ENCODE measurements around the gene ITGB1BP1. TPM values are rescaled to one million over a fixed set of nuclear protein-coding genes. Genes with fewer than 3 reads are reported as not detected.

The ITGB1BP1 gene
- polyA plus RNA-seq, 1 of the 3 experiments (the other 2 are of a cell fraction) = 56.6 TPM

DNA sequence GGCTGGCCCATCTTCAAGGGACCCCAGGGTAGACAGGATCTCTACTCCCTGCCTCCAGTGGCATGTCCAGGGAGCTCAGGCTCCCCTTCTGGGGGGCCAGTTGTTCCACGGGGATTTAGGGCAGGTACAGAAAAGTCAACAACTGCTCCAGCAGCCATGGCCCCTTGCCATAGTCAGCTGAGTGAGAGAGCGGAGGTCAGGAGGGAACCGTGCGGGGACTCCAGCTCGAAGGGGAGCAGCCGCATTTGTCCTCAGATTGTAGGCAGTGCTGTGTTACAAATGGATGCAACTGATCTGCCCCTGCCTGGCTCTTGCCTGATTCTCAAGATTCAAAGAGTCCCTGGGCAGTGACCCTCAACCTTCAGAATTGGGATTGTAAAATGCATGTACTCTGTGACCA lies 49.9 kb downstream of the ITGB1BP1 start (continued):
- TF ChIP-seq, protein P1, sequence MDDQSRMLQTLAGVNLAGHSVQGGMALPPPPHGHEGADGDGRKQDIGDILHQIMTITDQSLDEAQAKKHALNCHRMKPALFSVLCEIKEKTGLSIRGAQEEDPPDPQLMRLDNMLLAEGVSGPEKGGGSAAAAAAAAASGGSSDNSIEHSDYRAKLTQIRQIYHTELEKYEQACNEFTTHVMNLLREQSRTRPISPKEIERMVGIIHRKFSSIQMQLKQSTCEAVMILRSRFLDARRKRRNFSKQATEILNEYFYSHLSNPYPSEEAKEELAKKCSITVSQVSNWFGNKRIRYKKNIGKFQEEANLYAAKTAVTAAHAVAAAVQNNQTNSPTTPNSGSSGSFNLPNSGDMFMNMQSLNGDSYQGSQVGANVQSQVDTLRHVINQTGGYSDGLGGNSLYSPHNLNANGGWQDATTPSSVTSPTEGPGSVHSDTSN (IDR thresholded peaks at IDR 0.05) = no peak
- TF ChIP-seq FOXM1 (IDR thresholded peaks at IDR 0.05; ENCODE audit: low read depth) = no peak
- TF ChIP-seq, protein P2, sequence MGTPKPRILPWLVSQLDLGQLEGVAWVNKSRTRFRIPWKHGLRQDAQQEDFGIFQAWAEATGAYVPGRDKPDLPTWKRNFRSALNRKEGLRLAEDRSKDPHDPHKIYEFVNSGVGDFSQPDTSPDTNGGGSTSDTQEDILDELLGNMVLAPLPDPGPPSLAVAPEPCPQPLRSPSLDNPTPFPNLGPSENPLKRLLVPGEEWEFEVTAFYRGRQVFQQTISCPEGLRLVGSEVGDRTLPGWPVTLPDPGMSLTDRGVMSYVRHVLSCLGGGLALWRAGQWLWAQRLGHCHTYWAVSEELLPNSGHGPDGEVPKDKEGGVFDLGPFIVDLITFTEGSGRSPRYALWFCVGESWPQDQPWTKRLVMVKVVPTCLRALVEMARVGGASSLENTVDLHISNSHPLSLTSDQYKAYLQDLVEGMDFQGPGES (IDR thresholded peaks at IDR 0.05; ENCODE audit: low read depth, low read length) = no peak
- TF ChIP-seq, protein P3, sequence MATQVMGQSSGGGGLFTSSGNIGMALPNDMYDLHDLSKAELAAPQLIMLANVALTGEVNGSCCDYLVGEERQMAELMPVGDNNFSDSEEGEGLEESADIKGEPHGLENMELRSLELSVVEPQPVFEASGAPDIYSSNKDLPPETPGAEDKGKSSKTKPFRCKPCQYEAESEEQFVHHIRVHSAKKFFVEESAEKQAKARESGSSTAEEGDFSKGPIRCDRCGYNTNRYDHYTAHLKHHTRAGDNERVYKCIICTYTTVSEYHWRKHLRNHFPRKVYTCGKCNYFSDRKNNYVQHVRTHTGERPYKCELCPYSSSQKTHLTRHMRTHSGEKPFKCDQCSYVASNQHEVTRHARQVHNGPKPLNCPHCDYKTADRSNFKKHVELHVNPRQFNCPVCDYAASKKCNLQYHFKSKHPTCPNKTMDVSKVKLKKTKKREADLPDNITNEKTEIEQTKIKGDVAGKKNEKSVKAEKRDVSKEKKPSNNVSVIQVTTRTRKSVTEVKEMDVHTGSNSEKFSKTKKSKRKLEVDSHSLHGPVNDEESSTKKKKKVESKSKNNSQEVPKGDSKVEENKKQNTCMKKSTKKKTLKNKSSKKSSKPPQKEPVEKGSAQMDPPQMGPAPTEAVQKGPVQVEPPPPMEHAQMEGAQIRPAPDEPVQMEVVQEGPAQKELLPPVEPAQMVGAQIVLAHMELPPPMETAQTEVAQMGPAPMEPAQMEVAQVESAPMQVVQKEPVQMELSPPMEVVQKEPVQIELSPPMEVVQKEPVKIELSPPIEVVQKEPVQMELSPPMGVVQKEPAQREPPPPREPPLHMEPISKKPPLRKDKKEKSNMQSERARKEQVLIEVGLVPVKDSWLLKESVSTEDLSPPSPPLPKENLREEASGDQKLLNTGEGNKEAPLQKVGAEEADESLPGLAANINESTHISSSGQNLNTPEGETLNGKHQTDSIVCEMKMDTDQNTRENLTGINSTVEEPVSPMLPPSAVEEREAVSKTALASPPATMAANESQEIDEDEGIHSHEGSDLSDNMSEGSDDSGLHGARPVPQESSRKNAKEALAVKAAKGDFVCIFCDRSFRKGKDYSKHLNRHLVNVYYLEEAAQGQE (IDR thresholded peaks at IDR 0.05; ENCODE audit: low read depth, low read length) = no peak
- no peak for TF ChIP-seq CHD2 (IDR thresholded peaks at IDR 0.05; ENCODE audit: low read length, partially characterized antibody)

DNA sequence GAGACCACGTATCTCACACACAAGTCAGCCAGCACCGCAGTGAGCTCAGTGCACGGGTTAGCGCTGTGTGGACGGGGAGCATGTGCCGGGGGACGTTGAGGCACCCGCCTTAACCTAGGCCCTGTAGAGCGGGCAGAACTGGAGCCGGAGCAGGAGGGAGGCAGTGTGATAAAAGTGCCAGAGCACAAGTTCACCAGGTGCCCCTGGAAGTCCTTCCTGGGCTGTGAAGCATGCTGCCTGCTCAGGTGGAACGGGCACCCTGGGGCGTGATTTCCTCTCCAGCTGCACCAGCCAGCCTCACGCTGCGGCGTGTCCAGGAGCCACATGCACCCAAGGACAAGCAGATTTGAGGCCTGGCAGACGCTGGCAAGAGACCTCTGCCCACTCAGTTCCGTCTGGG lies 50.3 kb downstream of the ITGB1BP1 start:
- H3K4me2 ChIP-seq = no peak overlapping the region
- H3K4me1 ChIP-seq (ENCODE audit: control insufficient read depth in 1 of 2, insufficient read depth in 2 of 2, low read depth in 1 of 2, low read length in 1 of 2) = peaks cover 0 to 22% of the 10 kb centered on the region in 2 experiments; a peak in 3 of 4 replicates
- no peak overlapping the region for H3K9ac ChIP-seq
- no peaks in the 10 kb centered on the region for H4K20me1 ChIP-seq (ENCODE audit: insufficient read depth)
- H3K4me3 ChIP-seq (ENCODE audit: low read depth in 2 of 2, low read length in 1 of 2) = no peak overlapping the region
- peaks cover 50 to 78% of the 10 kb centered on the region in 2 experiments for H3K36me3 ChIP-seq (replicated peaks in 1 of 2; ENCODE audit: control insufficient read depth in 1 of 2, insufficient read depth in 2 of 2, low read length in 1 of 2)
- ChIA-PET POLR2A (no interaction called here), CTCF (interaction anchor here (1.1 to 2.1 kb wide), 3 partner anchors 9 to 231 kb away, joined by 3 to 12 read pairs (median 4); no protein-coding TSS in a partner anchor)
- H3K27me3 ChIP-seq (ENCODE audit: insufficient read depth) = no peaks in the 10 kb centered on the region
- no peak for DNase-seq
- H3K27ac ChIP-seq (ENCODE audit: low read depth in 2 of 2, low read length in 1 of 2) = no peak overlapping the region; a peak in 1 of 4 replicates
- no peaks in the 10 kb centered on the region for H3K9me2 ChIP-seq
- no peak for TF ChIP-seq SMC3 (IDR thresholded peaks at IDR 0.05; ENCODE audit: low read depth, low read length)
- TF ChIP-seq, protein P1 (IDR thresholded peaks at IDR 0.05) = no peak
- peaks cover 9% of the 10 kb centered on the region for H3F3A ChIP-seq (replicated peaks; ENCODE audit: insufficient read depth)
- H3K79me2 ChIP-seq (ENCODE audit: insufficient read depth) = peaks cover 5% of the 10 kb centered on the region; the same call in 1 of the 2 replicates
- no peak overlapping the region for H2AFZ ChIP-seq (ENCODE audit: low read depth)
- 98% methylated on average over 10 of the region's 17 CpGs for WGBS (ENCODE audit: low lambda C conversion rate)
- no peaks in the 10 kb centered on the region for H3K9me3 ChIP-seq

All from SK-N-SH (cell line).